Activated naive CD8-positive, alpha-beta T cell treated with anti-CD3 and anti-CD28 coated beads, Interleukin-2, amount 50 U/mL, for 24 hours (primary cell): ENCODE data around the gene ABCA2.
"Not testable (repeated sequence)": the region's sequence is repeated elsewhere in the genome, so short reads cannot be mapped to it uniquely, and the experiment has no call there.

Experiments used
- ATAC-seq: fragments of 150-1000 bp; cut with Tn5 transposase; one replicate; pipeline ENCODE4 v1.10.0; 2021
- DNase-seq: peaks from one replicate; pipeline ENCODE4 v3.0.0; 2021
- H3K27ac Mint-ChIP-seq: one replicate; pipeline ENCODE4 v1.8.0; 2021; ENCODE audit warnings: mild to moderate bottlenecking, mixed read lengths
- H3K27me3 Mint-ChIP-seq: one replicate; pipeline ENCODE4 v1.8.0; 2021; ENCODE audit warnings: mixed read lengths
- H3K36me3 Mint-ChIP-seq: one replicate; pipeline ENCODE4 v1.8.0; 2021; ENCODE audit warnings: low read depth, mixed read lengths
- H3K4me1 Mint-ChIP-seq: one replicate; pipeline ENCODE4 v1.8.0; 2021; ENCODE audit warnings: mixed read lengths
- H3K4me3 Mint-ChIP-seq: one replicate; pipeline ENCODE4 v1.8.0; 2021; ENCODE audit warnings: mild to moderate bottlenecking, moderate library complexity, mixed read lengths
- H3K9me3 Mint-ChIP-seq: one replicate; pipeline ENCODE4 v1.8.0; 2021; ENCODE audit warnings: mixed read lengths

ABCA2 gene

GRCh38 chr9:137067860-137068538 lies 40.0 kb upstream of the ABCA2 start:
- Mint-ChIP-seq H3K9me3 (no peaks in the 10 kb centered on the region), H3K27ac (no peak overlapping the region), H3K4me3 (peak overlapping the region; percentile 55), H3K36me3 (no peaks in the 10 kb centered on the region), H3K4me1 (peaks cover 17% of the 10 kb centered on the region), H3K27me3 (peaks cover 2% of the 10 kb centered on the region)
- DNase-seq = peak; percentile 89
- ATAC-seq = peak; percentile 55

GRCh38 chr9:137066096-137066861 lies 38.2 kb upstream of the ABCA2 start:
- Mint-ChIP-seq H3K27me3 (peaks cover 2% of the 10 kb centered on the region), H3K9me3 (no peaks in the 10 kb centered on the region), H3K27ac (no peak overlapping the region), H3K4me3 (no peak overlapping the region), H3K4me1 (peaks cover 14% of the 10 kb centered on the region), H3K36me3 (no peaks in the 10 kb centered on the region)
- DNase-seq = no peak
- ATAC-seq = no peak

DNA sequence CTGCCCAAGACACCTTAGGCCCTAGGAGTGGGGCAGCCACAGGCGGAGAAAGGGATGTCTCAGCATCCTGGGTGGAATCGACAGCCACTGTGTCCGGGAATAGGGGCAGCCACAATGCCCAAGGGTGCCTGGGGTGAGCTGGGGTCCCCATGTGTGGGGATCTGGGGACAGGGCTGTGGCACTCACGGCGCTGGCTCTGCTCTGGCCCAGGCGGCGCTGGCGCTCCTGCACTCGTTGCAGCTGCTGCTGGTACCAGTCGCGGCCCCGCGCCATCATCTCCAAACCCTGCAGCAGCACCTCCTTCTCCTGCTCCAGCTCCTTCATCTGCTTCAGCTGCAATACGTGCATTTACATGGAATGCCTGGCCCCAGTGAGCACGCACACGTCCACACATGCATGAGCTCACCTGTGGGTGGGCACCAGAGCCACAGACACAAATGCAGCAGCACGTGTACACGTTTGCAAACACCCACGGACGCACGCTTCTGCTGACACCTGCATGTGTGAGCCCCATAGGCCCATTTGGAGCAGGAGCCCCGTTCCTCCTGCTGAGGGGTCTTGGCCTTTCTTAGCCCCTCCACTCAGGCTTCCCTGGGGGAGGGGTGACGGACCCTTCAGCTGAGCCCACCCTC lies 37.4 kb upstream of the ABCA2 start:
- H3K4me1 Mint-ChIP-seq = peaks cover 7% of the 10 kb centered on the region
- H3K4me3 Mint-ChIP-seq = no peak overlapping the region
- no peak overlapping the region for H3K27ac Mint-ChIP-seq
- DNase-seq (no peak), ATAC-seq (no peak)
- peaks cover 2% of the 10 kb centered on the region for H3K27me3 Mint-ChIP-seq
- H3K9me3 Mint-ChIP-seq = no peaks in the 10 kb centered on the region
- no peaks in the 10 kb centered on the region for H3K36me3 Mint-ChIP-seq

DNA sequence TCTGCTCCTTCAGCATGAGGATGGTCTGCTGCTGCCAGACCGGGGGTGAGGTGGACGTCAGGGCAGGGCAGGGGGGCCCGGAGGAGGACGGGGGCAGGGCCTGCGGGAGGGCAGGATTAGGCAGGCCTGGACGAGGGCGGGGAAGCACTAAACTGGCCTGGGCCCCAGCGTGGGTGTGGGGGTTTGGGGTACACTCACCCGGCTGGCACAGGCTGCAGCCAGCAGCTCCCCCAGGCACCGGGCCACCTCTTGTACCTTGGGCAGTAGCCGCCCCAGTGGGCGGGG lies 36.8 kb upstream of the ABCA2 start:
- DNase-seq = no peak
- Mint-ChIP-seq H3K36me3 (no peaks in the 10 kb centered on the region), H3K27me3 (peaks cover 2% of the 10 kb centered on the region), H3K4me3 (no peak overlapping the region), H3K27ac (no peak overlapping the region), H3K9me3 (no peaks in the 10 kb centered on the region), H3K4me1 (peaks cover 6% of the 10 kb centered on the region)
- no peak for ATAC-seq

GRCh38 chr9:137064027-137064879 lies 36.2 kb upstream of the ABCA2 start:
- Mint-ChIP-seq H3K4me1 (peaks cover 5% of the 10 kb centered on the region), H3K9me3 (no peaks in the 10 kb centered on the region), H3K27me3 (peaks cover 2% of the 10 kb centered on the region), H3K27ac (no peak overlapping the region), H3K36me3 (no peaks in the 10 kb centered on the region), H3K4me3 (no peak overlapping the region)
- ATAC-seq (no peak), DNase-seq (peak; percentile 78)

GRCh38 chr9:137063311-137064026 lies 35.4 kb upstream of the ABCA2 start:
- DNase-seq (no peak), ATAC-seq (no peak)
- peaks cover 4% of the 10 kb centered on the region for H3K4me1 Mint-ChIP-seq
- peaks cover 2% of the 10 kb centered on the region for H3K27me3 Mint-ChIP-seq
- H3K4me3 Mint-ChIP-seq = no peak overlapping the region
- H3K9me3 Mint-ChIP-seq = no peaks in the 10 kb centered on the region
- H3K27ac Mint-ChIP-seq = no peak overlapping the region
- no peaks in the 10 kb centered on the region for H3K36me3 Mint-ChIP-seq

DNA sequence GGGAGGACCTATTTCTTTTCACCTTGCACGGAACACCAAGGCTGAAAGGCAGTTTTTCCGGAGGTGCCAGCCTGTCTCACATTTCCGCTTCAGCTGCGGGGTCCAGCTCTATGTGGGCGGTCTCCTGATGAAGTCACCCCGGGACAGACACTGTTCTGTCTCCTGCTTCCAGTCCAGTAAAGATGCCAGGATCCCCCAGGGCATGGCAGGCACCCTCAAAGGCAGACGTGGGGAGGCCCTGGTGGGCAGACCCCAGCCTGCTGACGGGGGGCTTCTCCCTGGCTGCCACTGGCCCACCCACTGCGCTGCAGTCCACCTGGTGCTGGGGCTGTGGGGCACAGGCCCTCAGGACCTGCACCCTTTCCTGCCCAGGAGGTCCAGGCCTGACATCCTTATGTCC lies 34.8 kb upstream of the ABCA2 start:
- ATAC-seq, H3K9me3 Mint-ChIP-seq, H3K4me3 Mint-ChIP-seq, H3K4me1 Mint-ChIP-seq, H3K27me3 Mint-ChIP-seq, H3K36me3 Mint-ChIP-seq, H3K27ac Mint-ChIP-seq, DNase-seq: not testable (repeated sequence)

DNA sequence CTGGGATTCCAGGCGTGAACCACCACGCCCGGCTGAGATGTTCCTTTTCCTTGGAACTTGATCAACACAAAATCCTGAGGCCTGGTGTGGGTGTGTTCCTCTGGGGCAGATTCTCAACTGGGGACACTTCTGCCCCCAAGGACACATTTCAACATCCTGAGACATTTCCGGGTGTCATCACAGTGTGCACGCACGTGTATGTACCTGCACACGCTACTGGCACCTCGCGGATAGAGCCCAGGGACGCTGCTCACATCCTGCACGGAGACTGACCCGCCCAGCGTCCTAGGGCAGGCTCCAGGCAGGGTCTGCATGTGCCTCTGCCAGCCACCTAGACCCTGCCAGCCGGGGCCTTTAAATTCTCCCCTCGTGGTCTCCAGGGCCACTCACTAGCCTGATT lies 34.3 kb upstream of the ABCA2 start:
- DNase-seq (no peak), ATAC-seq (no peak)
- Mint-ChIP-seq H3K9me3 (no peaks in the 10 kb centered on the region), H3K27ac (no peak overlapping the region), H3K36me3 (no peaks in the 10 kb centered on the region), H3K4me3 (no peak overlapping the region), H3K27me3 (peaks cover 2% of the 10 kb centered on the region), H3K4me1 (no peaks in the 10 kb centered on the region)

DNA sequence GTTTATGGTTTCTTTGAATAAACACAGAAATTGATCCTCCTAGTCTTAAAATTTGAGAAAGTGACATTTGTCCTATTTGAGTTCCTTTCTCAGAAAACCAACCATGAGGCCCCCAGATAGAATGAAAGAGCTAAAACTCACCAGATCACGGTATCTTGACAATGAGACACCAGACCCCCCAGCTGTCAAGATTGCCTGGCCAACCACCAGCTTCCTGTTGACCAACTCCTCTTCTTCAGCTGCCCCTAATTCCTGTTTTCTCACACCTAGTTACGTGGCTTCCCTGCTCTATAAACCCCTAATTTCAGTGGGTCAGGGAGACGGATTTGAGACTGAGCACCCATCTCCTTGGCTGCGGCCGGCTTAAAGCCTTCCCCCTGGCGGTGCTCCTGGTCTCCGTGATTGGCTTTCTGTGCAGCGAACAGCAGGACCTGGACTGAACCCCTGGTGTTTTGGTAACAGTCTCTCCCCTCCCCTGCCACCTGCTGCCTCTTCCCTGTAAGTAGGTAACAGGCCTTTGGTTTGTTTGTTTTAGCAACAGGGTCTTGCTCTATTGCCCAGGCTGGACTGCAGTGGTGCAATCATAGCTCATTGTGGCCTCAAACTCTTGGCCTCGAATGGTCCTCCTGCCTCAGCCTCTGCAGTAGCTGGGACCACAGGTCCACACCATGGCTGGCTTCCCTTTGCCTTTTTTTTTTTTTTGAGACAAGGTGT lies 30.6 kb upstream of the ABCA2 start:
- ATAC-seq (no peak), DNase-seq (no peak)
- H3K4me3 Mint-ChIP-seq = no peak overlapping the region
- no peaks in the 10 kb centered on the region for H3K9me3 Mint-ChIP-seq
- H3K27ac Mint-ChIP-seq = no peak overlapping the region
- no peaks in the 10 kb centered on the region for H3K27me3 Mint-ChIP-seq
- no peaks in the 10 kb centered on the region for H3K36me3 Mint-ChIP-seq
- H3K4me1 Mint-ChIP-seq = no peaks in the 10 kb centered on the region

GRCh38 chr9:137057545-137057944 lies 29.5 kb upstream of the ABCA2 start:
- Mint-ChIP-seq H3K4me3 (no peak overlapping the region), H3K36me3 (no peaks in the 10 kb centered on the region), H3K9me3 (no peaks in the 10 kb centered on the region), H3K4me1 (no peaks in the 10 kb centered on the region), H3K27me3 (peaks cover 5% of the 10 kb centered on the region), H3K27ac (no peak overlapping the region)
- ATAC-seq (no peak), DNase-seq (no peak)

- DNase-seq (no peak), ATAC-seq (no peak)
- Mint-ChIP-seq H3K9me3 (no peaks in the 10 kb centered on the region), H3K27ac (no peak overlapping the region), H3K4me3 (no peak overlapping the region), H3K36me3 (no peaks in the 10 kb centered on the region), H3K27me3 (peaks cover 6% of the 10 kb centered on the region), H3K4me1 (no peaks in the 10 kb centered on the region)
Observed at GRCh38 chr9:137056739-137057415, 28.8 kb upstream of the ABCA2 start.

- Mint-ChIP-seq H3K27me3 (peaks cover 12% of the 10 kb centered on the region), H3K4me3 (no peak overlapping the region)
- no peak for DNase-seq
Observed at GRCh38 chr9:137055385-137056364, 27.6 kb upstream of the ABCA2 start.

More at GRCh38 chr9:137055385-137056364, 27.6 kb upstream of the ABCA2 start:
- no peaks in the 10 kb centered on the region for H3K36me3 Mint-ChIP-seq
- H3K9me3 Mint-ChIP-seq = no peaks in the 10 kb centered on the region
- ATAC-seq = no peak
- no peaks in the 10 kb centered on the region for H3K4me1 Mint-ChIP-seq
- no peak overlapping the region for H3K27ac Mint-ChIP-seq
